Panc1 (cell line): ENCODE measurements around the gene TBC1D22A. TPM values are rescaled to one million over a fixed set of nuclear protein-coding genes. Genes with fewer than 3 reads are reported as not detected.

Source experiments
- ATAC-seq: fragments of 200-7000 bp; cut with Tn5 transposase; 2 replicates; pipeline ENCODE4 v1.9.1; 2020; ENCODE audit warnings: mild to moderate bottlenecking, moderate library complexity
- BruUV-seq: library from RNA; stranded (reverse); fragments of 400-500 nt; replicated peaks from 2 replicates; lab custom pipeline; 2021; lab: Mats Ljungman, UMichigan
- CTCF ChIA-PET: fragments of 300-600 bp; sonication (Branson Sonifier 250); formaldehyde crosslinking; loops from one replicate; lab custom pipeline; 2022; ENCODE audit warnings: antibody characterized with exemption; lab: Charles Lee
- POLR2A ChIA-PET: fragments of 300-600 bp; sonication (Branson Sonifier 250); formaldehyde crosslinking; loops from one replicate; lab custom pipeline; 2022; ENCODE audit warnings: antibody characterized with exemption; lab: Charles Lee
- DNase-seq: peaks from one replicate; pipeline ENCODE4 v3.0.0-alpha.2; 2010; ENCODE audit warnings: low read depth, low spot score
- H3K27ac ChIP-seq: 2 replicates; pipeline ENCODE4 v1.5.1; 2011; ENCODE audit warnings: mild to moderate bottlenecking, low read length, inconsistent platforms
- H3K27me3 ChIP-seq: fragments of 200-500 bp; sonication (Bioruptor generic); 2 replicates; pipeline ENCODE4 v1.6.0; 2014; ENCODE audit warnings: low read length, inconsistent platforms; ENCODE audit not compliant: control insufficient read depth, insufficient read depth
- H3K36me3 ChIP-seq: fragments of 200-500 bp; sonication (Bioruptor generic); 2 replicates; pipeline ENCODE4 v1.5.1; 2014; ENCODE audit warnings: inconsistent platforms, mild to moderate bottlenecking, low read length, moderate library complexity; ENCODE audit not compliant: control insufficient read depth, insufficient read depth
- H3K4me1 ChIP-seq: 2 replicates; pipeline ENCODE4 v1.5.1; 2011; ENCODE audit warnings: inconsistent platforms, mild to moderate bottlenecking, low read length, moderate library complexity; ENCODE audit not compliant: control insufficient read depth, insufficient read depth
- H3K4me3 ChIP-seq, 2 experiments: 2 replicates each; pipeline ENCODE4 v1.5.1; 2011 to 2012; ENCODE audit warnings: low read depth in 2 of 2, low read length in 2 of 2, mild to moderate bottlenecking in 2 of 2, inconsistent platforms in 1 of 2, moderate library complexity in 1 of 2
- H3K9me3 ChIP-seq: fragments of 200-500 bp; sonication (Bioruptor generic); 2 replicates; pipeline ENCODE4 v1.5.1; 2014; ENCODE audit warnings: low read depth, mild to moderate bottlenecking, inconsistent platforms, low read length, moderate library complexity; ENCODE audit not compliant: control insufficient read depth, insufficient read depth
- POLR2AphosphoS5 ChIP-seq: IDR thresholded peaks from 2 replicates; pipeline ENCODE4 v1.6.1; 2012; ENCODE audit warnings: mild to moderate bottlenecking, low read depth, low read length, moderate library complexity
- SIN3A ChIP-seq: IDR thresholded peaks from 2 replicates; pipeline ENCODE4 v1.6.1; 2012; ENCODE audit warnings: low read depth, mild to moderate bottlenecking, low read length, moderate library complexity, borderline replicate concordance; ENCODE audit not compliant: insufficient read depth
- TCF7L2 ChIP-seq: IDR thresholded peaks from 2 replicates; pipeline ENCODE4 v1.6.1; 2011; ENCODE audit warnings: mild to moderate bottlenecking, low read depth, low read length, inconsistent platforms
- in situ Hi-C: cut with HindIII; loops from 2 replicates; pipeline ENCODE4 v1.10.0; 2016; ENCODE audit warnings: low sequenced_read_pairs, low pct_unique_long_range_greater_than_20kb
- intact Hi-C: fragments of 100-400 bp; cut with micrococcal nuclease; formaldehyde crosslinking; loops from one replicate; pipeline ENCODE4 v1.10.0; 2022; ENCODE audit not compliant: unreplicated experiment
- total RNA-seq: library from RNA; stranded (reverse); gene quantifications from one replicate; pipeline ENCODE4 v1.2.1, GENCODE V29; 2021; ENCODE audit not compliant: unreplicated experiment
- TF ChIP-seq, protein P1 (sequence below), 2 experiments: IDR thresholded peaks; 2 replicates each; pipeline ENCODE4 v1.6.1; 2011 to 2012; ENCODE audit warnings: low read depth in 2 of 2, control low read depth in 1 of 2, low read length in 1 of 2, mild to moderate bottlenecking in 1 of 2, moderate library complexity in 1 of 2; ENCODE audit not compliant: insufficient read depth in 1 of 2
- TF ChIP-seq, protein P2 (sequence below): fragments of 450-650 bp; IDR thresholded peaks from 2 replicates; pipeline ENCODE4 v1.5.1; 2017; ENCODE audit warnings: mild to moderate bottlenecking

The TBC1D22A gene
- total RNA-seq, 1 experiment from 2014 or later = 28.7 TPM

DNA sequence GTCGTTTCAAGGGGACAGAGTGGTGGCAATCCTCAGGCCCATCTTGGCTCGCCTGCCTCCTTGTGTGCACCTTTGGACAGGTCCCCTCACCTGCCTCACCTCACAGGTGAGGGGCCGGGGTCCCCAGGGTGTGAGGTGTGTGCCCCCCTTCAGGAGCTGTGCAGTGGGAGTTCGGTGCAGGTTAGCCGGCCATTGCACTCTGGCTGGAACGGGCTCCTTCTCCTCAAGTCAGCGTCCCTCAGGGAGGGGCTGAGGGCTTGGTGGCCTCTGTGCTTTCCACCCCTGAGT lies 269.1 kb downstream of the TBC1D22A start:
- no peaks in the 10 kb centered on the region for H3K9me3 ChIP-seq
- BruUV-seq = no TSS peak
- POLR2A ChIA-PET = no interaction called here
- no peaks in the 10 kb centered on the region for H3K36me3 ChIP-seq
- ATAC-seq (no peak), DNase-seq (no peak)
- no peaks in the 10 kb centered on the region for H3K27me3 ChIP-seq
- H3K4me3 ChIP-seq = no peak overlapping the region
- TF ChIP-seq TCF7L2 (no peak), POLR2AphosphoS5 (no peak), SIN3A (no peak)
- TF ChIP-seq, protein P1, sequence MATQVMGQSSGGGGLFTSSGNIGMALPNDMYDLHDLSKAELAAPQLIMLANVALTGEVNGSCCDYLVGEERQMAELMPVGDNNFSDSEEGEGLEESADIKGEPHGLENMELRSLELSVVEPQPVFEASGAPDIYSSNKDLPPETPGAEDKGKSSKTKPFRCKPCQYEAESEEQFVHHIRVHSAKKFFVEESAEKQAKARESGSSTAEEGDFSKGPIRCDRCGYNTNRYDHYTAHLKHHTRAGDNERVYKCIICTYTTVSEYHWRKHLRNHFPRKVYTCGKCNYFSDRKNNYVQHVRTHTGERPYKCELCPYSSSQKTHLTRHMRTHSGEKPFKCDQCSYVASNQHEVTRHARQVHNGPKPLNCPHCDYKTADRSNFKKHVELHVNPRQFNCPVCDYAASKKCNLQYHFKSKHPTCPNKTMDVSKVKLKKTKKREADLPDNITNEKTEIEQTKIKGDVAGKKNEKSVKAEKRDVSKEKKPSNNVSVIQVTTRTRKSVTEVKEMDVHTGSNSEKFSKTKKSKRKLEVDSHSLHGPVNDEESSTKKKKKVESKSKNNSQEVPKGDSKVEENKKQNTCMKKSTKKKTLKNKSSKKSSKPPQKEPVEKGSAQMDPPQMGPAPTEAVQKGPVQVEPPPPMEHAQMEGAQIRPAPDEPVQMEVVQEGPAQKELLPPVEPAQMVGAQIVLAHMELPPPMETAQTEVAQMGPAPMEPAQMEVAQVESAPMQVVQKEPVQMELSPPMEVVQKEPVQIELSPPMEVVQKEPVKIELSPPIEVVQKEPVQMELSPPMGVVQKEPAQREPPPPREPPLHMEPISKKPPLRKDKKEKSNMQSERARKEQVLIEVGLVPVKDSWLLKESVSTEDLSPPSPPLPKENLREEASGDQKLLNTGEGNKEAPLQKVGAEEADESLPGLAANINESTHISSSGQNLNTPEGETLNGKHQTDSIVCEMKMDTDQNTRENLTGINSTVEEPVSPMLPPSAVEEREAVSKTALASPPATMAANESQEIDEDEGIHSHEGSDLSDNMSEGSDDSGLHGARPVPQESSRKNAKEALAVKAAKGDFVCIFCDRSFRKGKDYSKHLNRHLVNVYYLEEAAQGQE (IDR thresholded peaks at IDR 0.05; ENCODE audit: insufficient read depth in 1 of 2, low read depth in 2 of 2, low read length in 1 of 2) = no peak
- TF ChIP-seq, protein P2, sequence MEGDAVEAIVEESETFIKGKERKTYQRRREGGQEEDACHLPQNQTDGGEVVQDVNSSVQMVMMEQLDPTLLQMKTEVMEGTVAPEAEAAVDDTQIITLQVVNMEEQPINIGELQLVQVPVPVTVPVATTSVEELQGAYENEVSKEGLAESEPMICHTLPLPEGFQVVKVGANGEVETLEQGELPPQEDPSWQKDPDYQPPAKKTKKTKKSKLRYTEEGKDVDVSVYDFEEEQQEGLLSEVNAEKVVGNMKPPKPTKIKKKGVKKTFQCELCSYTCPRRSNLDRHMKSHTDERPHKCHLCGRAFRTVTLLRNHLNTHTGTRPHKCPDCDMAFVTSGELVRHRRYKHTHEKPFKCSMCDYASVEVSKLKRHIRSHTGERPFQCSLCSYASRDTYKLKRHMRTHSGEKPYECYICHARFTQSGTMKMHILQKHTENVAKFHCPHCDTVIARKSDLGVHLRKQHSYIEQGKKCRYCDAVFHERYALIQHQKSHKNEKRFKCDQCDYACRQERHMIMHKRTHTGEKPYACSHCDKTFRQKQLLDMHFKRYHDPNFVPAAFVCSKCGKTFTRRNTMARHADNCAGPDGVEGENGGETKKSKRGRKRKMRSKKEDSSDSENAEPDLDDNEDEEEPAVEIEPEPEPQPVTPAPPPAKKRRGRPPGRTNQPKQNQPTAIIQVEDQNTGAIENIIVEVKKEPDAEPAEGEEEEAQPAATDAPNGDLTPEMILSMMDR = no peak
- intact Hi-C loops = no loop called here
- no peak overlapping the region for H3K27ac ChIP-seq
- no peaks in the 10 kb centered on the region for H3K4me1 ChIP-seq
- CTCF ChIA-PET = no interaction called here
- in situ Hi-C loops = no loop called here

DNA sequence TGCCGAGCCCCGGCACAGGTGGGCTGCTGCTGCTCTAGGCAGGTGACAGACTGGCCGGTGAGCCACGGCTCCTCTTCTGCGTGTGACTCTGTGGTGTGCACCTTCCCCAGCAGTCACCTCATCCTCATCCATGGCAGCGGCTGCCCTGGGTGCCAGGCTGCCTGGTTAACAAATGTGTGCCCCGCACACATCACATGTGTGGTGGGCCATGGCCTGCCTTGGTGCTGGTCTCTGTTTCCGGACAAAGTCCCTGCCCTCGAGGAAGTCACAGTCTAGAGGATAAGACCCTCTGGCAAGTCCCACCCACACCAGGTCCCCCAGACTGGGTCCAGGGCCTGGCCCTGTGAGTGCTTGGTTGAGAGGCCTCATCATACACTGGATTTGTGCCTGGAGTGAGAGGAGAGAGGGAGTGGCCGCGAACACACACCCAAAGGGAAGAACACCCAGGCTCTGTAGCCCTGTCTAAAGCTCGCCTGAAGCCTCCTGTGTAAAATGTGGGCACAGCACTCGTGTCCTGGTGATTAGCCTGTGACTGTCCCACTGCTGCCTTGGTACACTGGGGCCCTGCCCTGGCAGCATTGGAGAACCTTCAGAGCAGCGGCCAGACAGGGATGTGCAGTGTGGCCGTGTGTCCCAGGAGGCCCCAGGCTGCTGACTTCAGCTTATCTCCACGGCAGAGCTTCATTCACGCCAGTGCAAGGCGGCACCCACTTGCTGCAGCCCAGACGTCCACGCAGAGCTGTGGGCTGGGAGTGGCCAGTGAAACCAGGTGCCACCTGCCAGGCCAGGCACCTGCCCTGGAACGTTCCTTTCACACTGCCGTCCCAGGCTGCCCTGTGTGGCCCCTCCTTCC lies 269.9 kb downstream of the TBC1D22A start:
- no peaks in the 10 kb centered on the region for H3K4me1 ChIP-seq
- H3K27ac ChIP-seq = no peak overlapping the region
- H3K4me3 ChIP-seq = no peak overlapping the region
- DNase-seq (no peak), ATAC-seq (peak; percentile 60; the same call in 1 of the 2 replicates)
- intact Hi-C loops (no loop called here), in situ Hi-C loops (no loop called here)
- POLR2A ChIA-PET = no interaction called here
- no TSS peak for BruUV-seq
- no peaks in the 10 kb centered on the region for H3K9me3 ChIP-seq
- H3K27me3 ChIP-seq = no peaks in the 10 kb centered on the region
- TF ChIP-seq TCF7L2 (no peak), SIN3A (no peak), POLR2AphosphoS5 (no peak)
- TF ChIP-seq, protein P2 = no peak
- no peaks in the 10 kb centered on the region for H3K36me3 ChIP-seq
- CTCF ChIA-PET = no interaction called here
